ENCODE data around the gene ABLIM1. TPM values are rescaled to one million over a fixed set of nuclear protein-coding genes. Genes with fewer than 3 reads are reported as not detected.

Gene ABLIM1
- total RNA-seq, 4 donors from 2014 or later = 122 to 257 (median 138) TPM

DNA sequence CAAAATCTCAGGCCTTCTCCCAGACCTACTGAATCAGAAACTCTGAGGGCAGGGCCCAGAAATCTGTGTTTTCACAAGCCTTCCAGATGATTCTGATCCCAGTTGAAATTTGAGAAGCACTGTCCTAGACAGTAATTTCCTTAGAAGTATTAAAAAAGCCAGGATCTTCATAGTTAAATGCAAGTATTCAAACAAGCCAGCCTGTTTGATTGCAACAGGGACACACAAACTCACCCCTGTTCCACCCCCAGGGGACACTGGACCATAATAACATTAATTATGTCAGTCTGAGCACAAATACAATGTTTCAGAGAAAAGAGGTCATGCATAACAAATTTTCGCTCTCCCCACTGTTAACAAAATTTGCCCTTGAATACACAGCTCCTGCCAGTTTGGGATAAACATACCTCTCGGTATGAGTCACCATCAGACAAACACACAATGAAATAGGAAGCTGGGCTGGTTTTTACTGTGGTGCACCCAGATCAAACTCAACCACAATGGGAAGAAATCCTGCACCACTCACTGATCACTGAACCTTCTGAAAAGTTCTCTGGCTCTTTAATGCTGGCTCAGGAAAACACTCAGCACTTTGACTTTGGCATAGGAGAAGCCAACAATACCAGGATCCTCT lies 34.3 kb downstream of the ABLIM1 start:
- TF ChIP-seq, protein P1, sequence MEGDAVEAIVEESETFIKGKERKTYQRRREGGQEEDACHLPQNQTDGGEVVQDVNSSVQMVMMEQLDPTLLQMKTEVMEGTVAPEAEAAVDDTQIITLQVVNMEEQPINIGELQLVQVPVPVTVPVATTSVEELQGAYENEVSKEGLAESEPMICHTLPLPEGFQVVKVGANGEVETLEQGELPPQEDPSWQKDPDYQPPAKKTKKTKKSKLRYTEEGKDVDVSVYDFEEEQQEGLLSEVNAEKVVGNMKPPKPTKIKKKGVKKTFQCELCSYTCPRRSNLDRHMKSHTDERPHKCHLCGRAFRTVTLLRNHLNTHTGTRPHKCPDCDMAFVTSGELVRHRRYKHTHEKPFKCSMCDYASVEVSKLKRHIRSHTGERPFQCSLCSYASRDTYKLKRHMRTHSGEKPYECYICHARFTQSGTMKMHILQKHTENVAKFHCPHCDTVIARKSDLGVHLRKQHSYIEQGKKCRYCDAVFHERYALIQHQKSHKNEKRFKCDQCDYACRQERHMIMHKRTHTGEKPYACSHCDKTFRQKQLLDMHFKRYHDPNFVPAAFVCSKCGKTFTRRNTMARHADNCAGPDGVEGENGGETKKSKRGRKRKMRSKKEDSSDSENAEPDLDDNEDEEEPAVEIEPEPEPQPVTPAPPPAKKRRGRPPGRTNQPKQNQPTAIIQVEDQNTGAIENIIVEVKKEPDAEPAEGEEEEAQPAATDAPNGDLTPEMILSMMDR (IDR thresholded peaks at IDR 0.05) = no peak
- DNase-seq (ENCODE audit: low spot score) (no peak), ATAC-seq (ENCODE audit: low FRiP score) (peak; percentile 54)

DNA sequence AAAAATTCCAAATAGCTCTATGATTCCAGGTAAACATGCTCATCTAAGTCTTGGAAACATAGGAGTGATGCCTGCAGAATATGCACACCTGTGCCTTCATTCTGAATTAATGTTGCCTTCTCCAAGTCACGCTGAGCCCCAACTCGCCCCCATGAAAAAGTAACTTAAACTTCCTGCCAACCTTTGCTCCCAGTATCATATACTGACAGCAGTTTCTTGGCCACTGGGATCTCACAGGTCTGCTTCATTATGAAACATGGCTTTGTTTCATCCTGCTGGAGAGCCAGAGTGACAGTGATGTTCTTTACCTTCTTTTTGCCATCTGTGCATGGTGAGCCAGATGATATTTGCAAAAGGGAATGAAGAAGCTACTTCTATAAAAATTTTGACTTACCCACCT lies 34.9 kb downstream of the ABLIM1 start:
- TF ChIP-seq, protein P1 (IDR thresholded peaks at IDR 0.05) = no peak
- no peak for ATAC-seq (ENCODE audit: low FRiP score)
- no peak for DNase-seq (ENCODE audit: low spot score)

DNA sequence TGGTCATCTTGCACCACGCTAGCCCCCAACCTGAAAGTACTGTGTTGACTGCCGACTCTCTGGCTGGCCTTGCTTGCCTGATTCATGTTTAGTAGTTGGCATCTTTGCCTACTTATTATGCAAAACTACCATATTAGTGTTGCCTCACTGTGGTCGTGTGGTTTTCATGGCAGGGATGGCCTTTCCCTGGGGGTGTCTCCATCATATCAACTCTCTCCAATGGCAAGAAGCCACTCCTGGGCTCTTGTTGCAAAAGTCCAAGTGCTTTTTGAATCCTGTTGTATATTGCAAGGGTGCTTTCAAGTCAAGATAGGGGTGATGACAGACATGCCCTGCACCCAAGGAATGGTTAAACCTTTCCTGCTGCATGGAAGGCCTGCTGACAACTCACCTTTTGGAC lies 39.4 kb downstream of the ABLIM1 start:
- ATAC-seq (ENCODE audit: low FRiP score) (no peak), DNase-seq (ENCODE audit: low spot score) (no peak)
- TF ChIP-seq, protein P1 (IDR thresholded peaks at IDR 0.05) = no peak

DNA sequence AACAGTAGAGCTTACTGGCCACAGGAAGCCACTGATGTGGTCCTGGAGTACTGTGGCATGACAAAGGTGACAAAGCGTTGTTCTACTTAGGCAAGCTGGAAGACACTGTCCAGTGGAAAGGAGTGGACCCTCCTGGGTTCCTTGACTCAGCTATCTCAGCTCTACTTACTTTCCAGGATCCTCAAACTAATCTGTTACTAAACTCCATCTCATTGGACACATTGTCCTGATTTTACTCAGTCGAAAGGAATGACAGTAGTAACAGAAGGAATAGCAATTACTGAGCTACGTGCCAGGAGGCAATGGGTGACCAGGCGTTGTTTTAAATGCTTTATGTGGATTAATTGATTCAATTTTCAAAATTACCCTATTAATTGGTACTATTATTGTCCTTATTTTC lies 41.6 kb downstream of the ABLIM1 start:
- ATAC-seq (ENCODE audit: low FRiP score) = no peak
- no peak for DNase-seq (ENCODE audit: low spot score)
- TF ChIP-seq, protein P1 (IDR thresholded peaks at IDR 0.05) = no peak

DNA sequence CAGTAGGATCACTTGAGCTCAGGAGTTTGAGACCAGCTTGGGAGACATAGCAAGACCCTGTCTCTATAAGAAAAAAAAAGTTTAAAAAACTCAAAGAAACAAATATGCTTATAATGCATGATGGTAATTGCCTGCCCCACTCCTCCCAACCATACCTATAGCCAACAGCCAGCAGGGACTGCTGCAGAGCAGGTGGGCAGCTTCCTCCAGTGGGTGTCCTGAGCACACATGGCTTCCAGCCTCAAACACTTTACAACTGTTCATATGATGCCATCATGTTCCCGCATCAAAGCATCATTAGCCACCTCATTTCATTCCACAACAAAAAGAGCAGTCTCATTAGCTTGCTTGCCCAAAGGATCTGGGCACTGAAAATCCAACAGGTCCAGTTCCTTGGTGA lies 42.0 kb downstream of the ABLIM1 start:
- TF ChIP-seq, protein P1 (IDR thresholded peaks at IDR 0.05) = no peak
- ATAC-seq (ENCODE audit: low FRiP score) = no peak
- DNase-seq (ENCODE audit: low spot score) = no peak

DNA sequence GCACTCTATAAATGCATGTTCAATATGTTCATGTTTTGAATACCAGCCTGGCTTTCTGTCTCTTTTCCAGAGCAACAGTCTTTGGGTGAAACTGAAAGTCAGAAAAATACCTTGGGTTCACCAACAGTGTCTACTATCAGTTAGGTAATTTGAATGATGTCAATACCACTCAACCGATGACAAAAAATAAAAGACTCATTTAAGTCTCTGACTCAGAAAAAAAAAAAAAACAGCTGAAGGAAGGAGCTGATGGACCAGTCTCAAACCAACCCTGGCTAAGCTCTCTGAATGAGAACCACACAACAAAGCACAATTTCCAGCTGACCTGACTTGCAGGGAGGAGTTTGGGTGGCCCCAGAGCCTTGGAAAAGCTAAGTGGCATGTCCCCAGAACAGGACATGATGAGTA lies 42.5 kb downstream of the ABLIM1 start:
- TF ChIP-seq, protein P1 (IDR thresholded peaks at IDR 0.05) = no peak
- ATAC-seq (ENCODE audit: low FRiP score) (no peak), DNase-seq (ENCODE audit: low spot score) (no peak)

DNA sequence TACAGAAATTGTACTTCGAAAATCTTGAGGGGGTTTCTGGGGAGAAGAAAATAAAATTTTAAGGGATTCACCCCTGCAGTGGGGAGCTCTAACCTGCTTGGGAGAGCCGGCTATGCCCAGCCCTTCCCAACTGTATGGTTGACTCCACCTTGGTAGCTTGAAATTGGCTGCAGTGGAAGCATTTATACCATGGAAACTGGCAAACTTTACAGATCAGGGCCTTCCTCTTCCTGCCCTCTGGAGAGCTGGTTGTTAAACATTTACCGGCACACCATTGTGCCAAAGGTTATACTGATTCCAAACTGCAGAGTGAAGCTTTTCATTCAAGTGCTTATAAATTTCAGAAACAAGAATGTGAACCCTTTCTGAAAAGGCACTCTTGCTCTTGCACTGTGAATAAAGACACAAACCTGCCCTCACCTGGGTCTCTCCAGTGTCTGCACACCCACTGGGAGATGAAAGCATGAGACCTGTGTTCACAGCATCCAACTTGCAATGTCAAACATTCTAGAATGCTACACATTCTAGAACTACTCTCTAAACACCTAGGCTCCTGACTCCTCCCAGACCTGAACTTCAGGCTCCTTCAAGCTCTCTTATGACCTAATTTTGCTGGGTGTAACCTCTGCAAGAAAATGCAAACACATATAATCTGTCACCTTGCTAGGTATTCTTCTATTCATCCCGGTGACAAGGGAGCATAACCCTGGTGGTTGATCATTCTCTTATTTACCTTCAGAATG lies 44.7 kb downstream of the ABLIM1 start:
- TF ChIP-seq, protein P1 (IDR thresholded peaks at IDR 0.05) = no peak
- ATAC-seq (ENCODE audit: low FRiP score) = no peak
- DNase-seq (ENCODE audit: low spot score) = no peak

Data from omental fat pad (tissue), 4 donors.